UCSD-AML1 (cell line): ENCODE results near the gene TUBGCP5.

Experiments
- DNase-seq: peaks from one replicate; lab custom pipeline; 2025; ENCODE audit not compliant: unreplicated experiment; lab: John Stamatoyannopoulos, UW

Gene TUBGCP5

GRCh38 chr15:22979238-22980188, 59.9 kb downstream of the TUBGCP5 start:
- DNase-seq: peak; percentile 62

GRCh38 chr15:22978691-22979237, 60.6 kb downstream of the TUBGCP5 start:
- DNase-seq: no peak

GRCh38 chr15:22974745-22975144, 64.6 kb downstream of the TUBGCP5 start:
- DNase-seq: no peak

- DNase-seq: no peak
These were observed 65.4 kb downstream of the TUBGCP5 start for GRCh38 chr15:22973987-22974386.

GRCh38 chr15:22973286-22973685, 66.1 kb downstream of the TUBGCP5 start:
- no peak for DNase-seq

GRCh38 chr15:22969489-22969888, 69.9 kb downstream of the TUBGCP5 start:
- DNase-seq: no peak

- DNase-seq: no peak
These were observed 71.0 kb downstream of the TUBGCP5 start for GRCh38 chr15:22968366-22968765.

- no peak for DNase-seq
These were observed 72.1 kb downstream of the TUBGCP5 start for GRCh38 chr15:22967084-22967770.

- no peak for DNase-seq
These were observed 72.9 kb downstream of the TUBGCP5 start for GRCh38 chr15:22966321-22967083.

GRCh38 chr15:22963641-22964040, 75.7 kb downstream of the TUBGCP5 start:
- no peak for DNase-seq

- DNase-seq: no peak
These were observed 76.8 kb downstream of the TUBGCP5 start for GRCh38 chr15:22962611-22963010.

- DNase-seq: no peak
These were observed 77.6 kb downstream of the TUBGCP5 start for GRCh38 chr15:22961762-22962161.

- DNase-seq: no peak
These were observed 78.8 kb downstream of the TUBGCP5 start for GRCh38 chr15:22960556-22960955.

GRCh38 chr15:22960126-22960525, 79.2 kb downstream of the TUBGCP5 start:
- no peak for DNase-seq

GRCh38 chr15:22959321-22960101, 79.9 kb downstream of the TUBGCP5 start:
- no peak for DNase-seq

- no peak for DNase-seq
These were observed 80.7 kb downstream of the TUBGCP5 start for GRCh38 chr15:22958487-22959280.

GRCh38 chr15:22956978-22957260, 82.5 kb downstream of the TUBGCP5 start:
- DNase-seq: no peak

- DNase-seq: no peak
These were observed 83.0 kb downstream of the TUBGCP5 start for GRCh38 chr15:22956257-22956977.

GRCh38 chr15:22955544-22956119, 83.7 kb downstream of the TUBGCP5 start:
- no peak for DNase-seq
